Loucy (cell line): ENCODE results near the gene PITRM1.

Source experiments
- CTCF ChIP-seq: fragments of 200-600 bp; sonication (generic); conservative IDR thresholded peaks from 2 replicates; pipeline ENCODE4 v1.5.1; 2014; ENCODE audit warnings: mild to moderate bottlenecking, antibody characterized with exemption, low read length
- EZH2phosphoT487 ChIP-seq: fragments of 200-600 bp; IDR thresholded peaks from 2 replicates; pipeline ENCODE4 v1.6.1; 2018; ENCODE audit warnings: antibody characterized with exemption, mild to moderate bottlenecking, moderate library complexity, borderline replicate concordance

- TF ChIP-seq CTCF (no peak), EZH2phosphoT487 (no peak)
Observed at GRCh38 chr10:3093996-3094395, 78.6 kb downstream of the PITRM1 start.
